Measurements from ENCODE around the gene RALGAPA2. TPM values are rescaled to one million over a fixed set of nuclear protein-coding genes. Genes with fewer than 3 reads are reported as not detected.

Gene RALGAPA2
- polyA plus RNA-seq, 1 donor from 2014 or later: 21.8 TPM

DNA sequence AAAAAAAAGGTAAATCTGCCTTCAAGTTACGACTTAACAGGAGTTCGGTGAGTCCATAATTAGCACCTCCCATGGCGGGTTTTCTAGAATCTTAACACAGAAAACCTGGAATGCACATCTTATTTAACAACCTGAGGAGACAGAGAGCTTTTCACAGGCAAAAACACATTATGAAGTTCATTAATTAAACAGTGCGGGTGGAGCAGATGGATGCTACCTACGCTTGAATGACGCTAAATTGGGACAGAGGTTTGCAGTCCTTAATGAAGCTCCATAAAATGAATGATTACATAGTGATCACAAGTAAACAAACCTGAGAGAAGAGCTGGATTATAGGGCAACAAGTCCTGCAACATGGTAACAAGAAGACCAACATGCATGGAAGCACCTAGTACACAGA, 263.6 kb downstream of the RALGAPA2 start:
- H4K20me1 ChIP-seq (ENCODE audit: insufficient read depth): no peaks in the 10 kb centered on the region
- H2AFZ ChIP-seq (ENCODE audit: low read depth, low read length): no peak overlapping the region
- H3K4me2 ChIP-seq (ENCODE audit: low read length): no peak overlapping the region
- H3K4me3 ChIP-seq (ENCODE audit: low read length): no peak overlapping the region
- H3K9me3 ChIP-seq (ENCODE audit: low read length): no peaks in the 10 kb centered on the region
- no peaks in the 10 kb centered on the region for H3K9me2 ChIP-seq (ENCODE audit: insufficient read depth, low read length)
- H3K79me2 ChIP-seq (replicated peaks; ENCODE audit: insufficient read depth, low read length): no peaks in the 10 kb centered on the region
- H3K27me3 ChIP-seq (ENCODE audit: insufficient read depth, low read depth, low read length): no peaks in the 10 kb centered on the region
- no peak for TF ChIP-seq SMC3 (conservative IDR thresholded peaks at IDR 0.05; ENCODE audit: poor library complexity)
- TF ChIP-seq EZH2 (IDR thresholded peaks at IDR 0.05; ENCODE audit: borderline replicate concordance, insufficient read depth, low read length, poor library complexity, severe bottlenecking): no peak
- TF ChIP-seq, protein P1, sequence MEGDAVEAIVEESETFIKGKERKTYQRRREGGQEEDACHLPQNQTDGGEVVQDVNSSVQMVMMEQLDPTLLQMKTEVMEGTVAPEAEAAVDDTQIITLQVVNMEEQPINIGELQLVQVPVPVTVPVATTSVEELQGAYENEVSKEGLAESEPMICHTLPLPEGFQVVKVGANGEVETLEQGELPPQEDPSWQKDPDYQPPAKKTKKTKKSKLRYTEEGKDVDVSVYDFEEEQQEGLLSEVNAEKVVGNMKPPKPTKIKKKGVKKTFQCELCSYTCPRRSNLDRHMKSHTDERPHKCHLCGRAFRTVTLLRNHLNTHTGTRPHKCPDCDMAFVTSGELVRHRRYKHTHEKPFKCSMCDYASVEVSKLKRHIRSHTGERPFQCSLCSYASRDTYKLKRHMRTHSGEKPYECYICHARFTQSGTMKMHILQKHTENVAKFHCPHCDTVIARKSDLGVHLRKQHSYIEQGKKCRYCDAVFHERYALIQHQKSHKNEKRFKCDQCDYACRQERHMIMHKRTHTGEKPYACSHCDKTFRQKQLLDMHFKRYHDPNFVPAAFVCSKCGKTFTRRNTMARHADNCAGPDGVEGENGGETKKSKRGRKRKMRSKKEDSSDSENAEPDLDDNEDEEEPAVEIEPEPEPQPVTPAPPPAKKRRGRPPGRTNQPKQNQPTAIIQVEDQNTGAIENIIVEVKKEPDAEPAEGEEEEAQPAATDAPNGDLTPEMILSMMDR (IDR thresholded peaks at IDR 0.05; ENCODE audit: poor library complexity, severe bottlenecking): no peak
- TF ChIP-seq TAF1 (IDR thresholded peaks at IDR 0.05; ENCODE audit: low read depth): no peak
- no peak for TF ChIP-seq POLR2AphosphoS5 (IDR thresholded peaks at IDR 0.05)
- TF ChIP-seq MXI1 (conservative IDR thresholded peaks at IDR 0.05; ENCODE audit: poor library complexity, severe bottlenecking): no peak
- no peak for TF ChIP-seq RAD21 (conservative IDR thresholded peaks at IDR 0.05)
- TF ChIP-seq, protein P2, sequence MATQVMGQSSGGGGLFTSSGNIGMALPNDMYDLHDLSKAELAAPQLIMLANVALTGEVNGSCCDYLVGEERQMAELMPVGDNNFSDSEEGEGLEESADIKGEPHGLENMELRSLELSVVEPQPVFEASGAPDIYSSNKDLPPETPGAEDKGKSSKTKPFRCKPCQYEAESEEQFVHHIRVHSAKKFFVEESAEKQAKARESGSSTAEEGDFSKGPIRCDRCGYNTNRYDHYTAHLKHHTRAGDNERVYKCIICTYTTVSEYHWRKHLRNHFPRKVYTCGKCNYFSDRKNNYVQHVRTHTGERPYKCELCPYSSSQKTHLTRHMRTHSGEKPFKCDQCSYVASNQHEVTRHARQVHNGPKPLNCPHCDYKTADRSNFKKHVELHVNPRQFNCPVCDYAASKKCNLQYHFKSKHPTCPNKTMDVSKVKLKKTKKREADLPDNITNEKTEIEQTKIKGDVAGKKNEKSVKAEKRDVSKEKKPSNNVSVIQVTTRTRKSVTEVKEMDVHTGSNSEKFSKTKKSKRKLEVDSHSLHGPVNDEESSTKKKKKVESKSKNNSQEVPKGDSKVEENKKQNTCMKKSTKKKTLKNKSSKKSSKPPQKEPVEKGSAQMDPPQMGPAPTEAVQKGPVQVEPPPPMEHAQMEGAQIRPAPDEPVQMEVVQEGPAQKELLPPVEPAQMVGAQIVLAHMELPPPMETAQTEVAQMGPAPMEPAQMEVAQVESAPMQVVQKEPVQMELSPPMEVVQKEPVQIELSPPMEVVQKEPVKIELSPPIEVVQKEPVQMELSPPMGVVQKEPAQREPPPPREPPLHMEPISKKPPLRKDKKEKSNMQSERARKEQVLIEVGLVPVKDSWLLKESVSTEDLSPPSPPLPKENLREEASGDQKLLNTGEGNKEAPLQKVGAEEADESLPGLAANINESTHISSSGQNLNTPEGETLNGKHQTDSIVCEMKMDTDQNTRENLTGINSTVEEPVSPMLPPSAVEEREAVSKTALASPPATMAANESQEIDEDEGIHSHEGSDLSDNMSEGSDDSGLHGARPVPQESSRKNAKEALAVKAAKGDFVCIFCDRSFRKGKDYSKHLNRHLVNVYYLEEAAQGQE (IDR thresholded peaks at IDR 0.05; ENCODE audit: borderline replicate concordance): no peak
- no peak for TF ChIP-seq EP300 (conservative IDR thresholded peaks at IDR 0.05; ENCODE audit: poor library complexity, severe bottlenecking)
- no peak overlapping the region for H3K27ac ChIP-seq (ENCODE audit: low read length)
- no peak overlapping the region for H3K9ac ChIP-seq (ENCODE audit: low read length)
- no peaks in the 10 kb centered on the region for H3F3A ChIP-seq (ENCODE audit: insufficient read depth, low read length, poor library complexity, severe bottlenecking)
- no peaks in the 10 kb centered on the region for H3K36me3 ChIP-seq (ENCODE audit: insufficient read depth, low read length)

DNA sequence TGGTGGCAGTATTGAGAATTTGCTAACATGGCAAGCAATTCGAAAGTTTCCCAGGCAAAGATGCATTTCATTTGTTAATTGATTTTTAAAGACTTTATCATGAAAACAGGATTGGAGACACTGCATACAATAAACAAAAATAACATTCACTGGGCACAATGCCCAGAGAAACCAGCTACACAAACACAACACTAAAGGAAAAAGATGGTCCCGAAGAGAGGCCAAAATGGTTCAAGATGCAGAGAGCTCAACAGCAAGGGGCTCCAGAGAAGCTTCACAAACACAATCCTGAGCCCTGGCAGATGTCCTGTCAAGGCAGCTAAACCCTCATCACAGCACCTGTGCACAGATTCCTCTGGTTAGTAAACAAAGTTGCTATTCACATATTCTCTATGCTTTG, 265.2 kb downstream of the RALGAPA2 start:
- no peaks in the 10 kb centered on the region for H3K9me2 ChIP-seq (ENCODE audit: insufficient read depth, low read length)
- no peaks in the 10 kb centered on the region for H4K20me1 ChIP-seq (ENCODE audit: insufficient read depth)
- no peak overlapping the region for H2AFZ ChIP-seq (ENCODE audit: low read depth, low read length)
- no peaks in the 10 kb centered on the region for H3K27me3 ChIP-seq (ENCODE audit: insufficient read depth, low read depth, low read length)
- H3K9ac ChIP-seq (ENCODE audit: low read length): no peak overlapping the region
- TF ChIP-seq SMC3 (conservative IDR thresholded peaks at IDR 0.05; ENCODE audit: poor library complexity): no peak
- no peak for TF ChIP-seq POLR2AphosphoS5 (IDR thresholded peaks at IDR 0.05)
- TF ChIP-seq TAF1 (IDR thresholded peaks at IDR 0.05; ENCODE audit: low read depth): no peak
- TF ChIP-seq EZH2 (IDR thresholded peaks at IDR 0.05; ENCODE audit: borderline replicate concordance, insufficient read depth, low read length, poor library complexity, severe bottlenecking): no peak
- no peak for TF ChIP-seq MXI1 (conservative IDR thresholded peaks at IDR 0.05; ENCODE audit: poor library complexity, severe bottlenecking)
- TF ChIP-seq, protein P2 (IDR thresholded peaks at IDR 0.05; ENCODE audit: borderline replicate concordance): no peak
- TF ChIP-seq RAD21 (conservative IDR thresholded peaks at IDR 0.05): no peak
- TF ChIP-seq, protein P1 (IDR thresholded peaks at IDR 0.05; ENCODE audit: poor library complexity, severe bottlenecking): no peak
- no peak for TF ChIP-seq EP300 (conservative IDR thresholded peaks at IDR 0.05; ENCODE audit: poor library complexity, severe bottlenecking)
- no peaks in the 10 kb centered on the region for H3K79me2 ChIP-seq (replicated peaks; ENCODE audit: insufficient read depth, low read length)
- no peaks in the 10 kb centered on the region for H3K9me3 ChIP-seq (ENCODE audit: low read length)
- H3F3A ChIP-seq (ENCODE audit: insufficient read depth, low read length, poor library complexity, severe bottlenecking): no peaks in the 10 kb centered on the region
- no peaks in the 10 kb centered on the region for H3K36me3 ChIP-seq (ENCODE audit: insufficient read depth, low read length)
- H3K4me2 ChIP-seq (ENCODE audit: low read length): no peak overlapping the region
- no peak overlapping the region for H3K27ac ChIP-seq (ENCODE audit: low read length)
- no peak overlapping the region for H3K4me3 ChIP-seq (ENCODE audit: low read length)

All from neural cell (in vitro differentiated cells).